ENCODE data around the gene CHRDL1.

- TF ChIP-seq CTCF (IDR thresholded peaks at IDR 0.05; ENCODE audit: poor library complexity, severe bottlenecking) = no peak
- no peak for TF ChIP-seq RAD21 (conservative IDR thresholded peaks at IDR 0.05)
- no peak for TF ChIP-seq POLR2AphosphoS5 (IDR thresholded peaks at IDR 0.05)
- no peak for TF ChIP-seq MXI1 (conservative IDR thresholded peaks at IDR 0.05; ENCODE audit: poor library complexity, severe bottlenecking)
- TF ChIP-seq TAF1 (IDR thresholded peaks at IDR 0.05; ENCODE audit: low read depth) = no peak
Measured at GRCh38 chrX:110675886-110676285, 119.7 kb downstream of the CHRDL1 start.

Measured in neural cell (in vitro differentiated cells).